HG02623 (cell line): Measurements from ENCODE around the gene RIPK4.

Source experiments
- ATAC-seq: cut with Tn5 transposase; IDR thresholded peaks from one replicate; pipeline ENCODE4 v1.9.1; 2021; ENCODE audit warnings: moderate library complexity; ENCODE audit not compliant: unreplicated experiment

The RIPK4 gene

GRCh38 chr21:41755258-41755933 lies 11.5 kb downstream of the RIPK4 start:
- ATAC-seq, result no peak

DNA sequence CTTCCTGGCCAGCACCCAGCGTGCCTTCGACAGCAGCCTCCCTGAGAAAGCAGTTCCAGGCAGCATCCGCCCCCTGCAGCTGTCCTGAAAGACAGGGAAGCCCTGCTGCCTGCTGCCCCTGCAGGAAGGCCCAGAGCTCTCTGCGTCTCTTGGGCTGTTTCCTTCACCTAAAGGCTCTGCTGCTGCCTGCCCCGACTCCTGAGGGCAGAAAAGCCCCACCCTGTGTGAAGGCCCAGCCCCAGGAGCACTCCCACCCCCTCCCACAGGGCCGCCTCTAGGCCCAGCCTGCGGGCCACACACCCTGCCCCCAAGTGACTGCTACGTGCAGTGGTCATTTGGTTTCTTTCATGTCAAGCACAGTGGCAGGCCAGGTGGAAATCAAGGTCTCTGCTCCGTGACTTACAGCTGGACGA lies 12.4 kb downstream of the RIPK4 start:
- no peak for ATAC-seq

GRCh38 chr21:41753006-41753898 lies 13.6 kb downstream of the RIPK4 start:
- no peak for ATAC-seq

- no peak for ATAC-seq
Observed at GRCh38 chr21:41752231-41752681, 14.6 kb downstream of the RIPK4 start.

DNA sequence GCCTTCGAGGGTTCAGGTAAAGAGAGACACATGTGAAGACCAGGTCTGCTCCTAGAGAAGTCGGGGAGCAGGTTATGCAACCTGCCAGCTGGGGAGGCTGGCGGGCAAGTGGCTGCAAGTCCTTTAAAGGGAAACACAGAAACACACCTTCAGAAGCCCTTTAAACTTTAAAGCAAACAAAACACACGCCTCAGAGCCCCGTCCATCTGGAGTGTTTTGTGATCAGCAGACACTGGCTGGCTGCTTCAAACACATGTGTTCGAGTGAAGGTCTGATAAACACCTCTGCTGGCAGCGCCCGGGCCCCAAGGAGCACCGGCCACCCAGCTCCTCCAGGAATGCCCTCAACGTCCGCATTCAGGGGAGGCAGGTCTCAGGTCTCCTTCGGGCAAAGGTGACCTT lies 15.2 kb downstream of the RIPK4 start:
- ATAC-seq, result no peak

DNA sequence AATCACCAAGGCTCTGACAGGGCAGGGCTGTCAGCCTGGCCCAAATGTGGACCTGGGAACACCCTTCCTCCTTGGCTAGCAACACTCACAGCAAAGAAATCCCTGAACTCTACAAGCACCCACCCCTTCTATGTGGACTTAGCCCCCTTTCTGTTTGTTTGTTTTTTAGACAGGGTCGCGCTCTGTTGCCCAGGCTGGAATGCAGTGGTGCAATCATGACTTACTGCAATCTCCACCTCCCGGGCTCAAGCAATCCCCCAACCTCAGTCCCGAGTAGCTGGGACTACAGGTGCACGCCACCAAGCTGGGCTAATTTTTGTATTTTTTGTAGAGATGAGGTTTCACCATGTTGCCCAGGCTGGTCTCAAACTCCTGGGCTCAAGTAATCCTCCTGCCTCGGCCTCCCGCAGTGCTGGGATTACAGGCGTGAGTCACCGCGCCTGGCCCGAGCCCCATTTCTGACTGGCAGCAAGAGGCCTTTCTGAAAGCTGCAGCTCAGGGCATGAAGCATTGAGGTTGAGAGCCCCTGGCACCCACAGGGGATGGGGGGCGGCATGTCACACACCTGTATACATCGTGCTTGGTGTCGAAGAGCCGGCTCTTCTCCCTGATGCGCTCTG lies 16.2 kb downstream of the RIPK4 start:
- no peak for ATAC-seq

GRCh38 chr21:41750051-41750450 lies 16.8 kb downstream of the RIPK4 start:
- no peak for ATAC-seq

DNA sequence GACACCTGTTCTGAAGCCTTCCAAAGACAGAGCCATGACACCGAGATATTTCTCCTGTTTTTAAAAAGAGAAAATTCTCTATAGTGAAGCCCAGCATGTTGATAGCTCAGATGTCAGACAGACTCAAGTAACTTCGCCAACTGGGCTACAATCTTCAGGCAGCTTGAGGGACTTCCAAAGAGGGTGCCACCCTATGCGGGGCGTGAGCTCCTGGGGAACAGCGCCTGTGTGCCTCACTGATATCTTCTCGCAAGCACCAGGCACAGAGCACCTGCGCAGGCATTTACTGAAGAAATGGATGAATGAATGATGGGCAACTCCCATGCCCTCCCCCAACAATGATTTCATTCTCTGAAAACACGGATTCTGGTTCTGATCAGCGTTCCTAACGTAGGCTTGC lies 17.6 kb downstream of the RIPK4 start:
- no peak for ATAC-seq

DNA sequence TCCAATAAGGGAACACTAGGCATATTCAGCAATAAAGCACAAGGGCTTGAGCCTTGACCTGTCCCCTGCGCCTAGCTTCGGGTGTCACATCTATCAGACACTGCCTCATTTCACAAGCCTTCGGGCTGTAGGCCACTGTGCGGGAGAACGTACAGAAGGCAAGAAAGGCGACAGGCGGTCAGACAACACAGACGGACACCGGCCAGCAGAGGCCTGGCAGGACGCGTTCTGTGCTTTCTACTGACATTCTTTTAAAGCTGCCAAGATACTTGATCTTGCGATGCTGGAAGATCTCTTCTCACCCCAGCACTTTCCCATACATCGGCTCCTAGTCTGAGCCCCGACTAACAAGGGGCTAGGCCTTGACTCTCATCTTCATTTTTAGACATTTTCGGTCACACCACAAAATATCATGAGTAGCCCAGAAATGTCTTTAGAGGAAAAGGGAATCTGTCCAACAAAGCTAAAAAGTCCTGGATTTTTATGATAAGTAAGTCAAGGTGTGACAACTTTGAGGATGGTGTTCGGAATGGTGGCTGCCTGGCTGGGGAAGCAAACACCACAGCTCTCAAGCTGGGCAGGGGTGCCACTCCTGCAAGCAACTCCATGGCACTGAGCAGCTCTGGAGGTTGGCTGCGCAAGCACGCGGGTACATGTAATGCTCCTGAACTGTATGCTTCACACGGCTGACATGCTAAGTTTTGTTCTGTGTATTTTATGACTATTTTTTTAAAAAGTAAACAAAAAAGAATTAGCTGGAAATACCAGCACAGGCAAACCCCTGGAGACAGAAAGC lies 18.7 kb downstream of the RIPK4 start:
- ATAC-seq, result no peak

DNA sequence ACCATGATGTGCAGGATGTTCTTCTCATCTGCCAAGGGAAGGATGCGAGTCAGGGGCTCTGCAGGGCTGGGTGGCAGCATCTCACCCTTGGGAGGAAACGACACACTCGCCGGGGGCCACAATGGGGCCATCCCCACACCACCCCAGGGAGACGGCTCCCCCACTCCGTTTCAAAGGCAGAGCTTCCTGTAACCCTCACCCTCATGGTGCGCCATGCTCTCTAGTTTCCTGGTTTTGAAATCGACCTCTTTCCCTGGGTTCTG lies 20.2 kb downstream of the RIPK4 start:
- ATAC-seq, result no peak

DNA sequence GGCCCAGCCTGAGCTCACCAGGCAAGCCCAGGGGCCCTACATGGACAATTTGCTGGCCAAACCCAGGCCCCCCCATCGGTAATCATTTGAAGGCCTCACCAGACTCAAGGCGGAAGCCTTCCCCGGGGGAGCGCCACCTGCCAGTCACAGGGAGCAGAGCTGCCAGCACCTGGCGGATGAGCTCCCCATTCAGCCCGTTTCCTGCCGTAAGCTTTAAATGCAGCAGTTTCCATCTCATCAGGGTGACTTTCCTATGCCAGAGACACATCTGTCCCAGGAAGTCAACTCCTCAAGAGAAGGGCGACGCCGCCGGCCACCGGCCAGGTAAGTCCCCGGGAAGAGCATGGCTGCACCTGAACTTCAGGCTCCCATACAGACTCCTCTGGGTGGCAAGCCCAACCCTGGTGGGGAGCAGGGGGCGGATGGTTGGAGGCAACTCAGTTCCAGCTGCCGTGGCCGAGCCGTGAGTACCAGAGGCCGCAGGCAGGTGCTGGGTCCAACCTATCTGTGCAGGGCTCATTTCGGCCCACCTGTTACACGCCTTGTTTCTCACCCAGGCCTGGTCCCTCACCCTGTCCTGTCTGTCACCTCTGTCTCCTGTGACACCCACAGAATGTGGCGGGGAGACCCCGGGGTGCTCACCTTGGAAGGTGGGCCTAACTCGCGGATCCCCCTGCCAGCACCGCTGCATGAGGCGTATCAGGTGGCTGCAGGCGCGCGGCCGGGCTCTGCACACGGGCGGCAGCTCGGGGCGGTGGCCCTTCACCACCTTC lies 20.7 kb downstream of the RIPK4 start:
- no peak for ATAC-seq

DNA sequence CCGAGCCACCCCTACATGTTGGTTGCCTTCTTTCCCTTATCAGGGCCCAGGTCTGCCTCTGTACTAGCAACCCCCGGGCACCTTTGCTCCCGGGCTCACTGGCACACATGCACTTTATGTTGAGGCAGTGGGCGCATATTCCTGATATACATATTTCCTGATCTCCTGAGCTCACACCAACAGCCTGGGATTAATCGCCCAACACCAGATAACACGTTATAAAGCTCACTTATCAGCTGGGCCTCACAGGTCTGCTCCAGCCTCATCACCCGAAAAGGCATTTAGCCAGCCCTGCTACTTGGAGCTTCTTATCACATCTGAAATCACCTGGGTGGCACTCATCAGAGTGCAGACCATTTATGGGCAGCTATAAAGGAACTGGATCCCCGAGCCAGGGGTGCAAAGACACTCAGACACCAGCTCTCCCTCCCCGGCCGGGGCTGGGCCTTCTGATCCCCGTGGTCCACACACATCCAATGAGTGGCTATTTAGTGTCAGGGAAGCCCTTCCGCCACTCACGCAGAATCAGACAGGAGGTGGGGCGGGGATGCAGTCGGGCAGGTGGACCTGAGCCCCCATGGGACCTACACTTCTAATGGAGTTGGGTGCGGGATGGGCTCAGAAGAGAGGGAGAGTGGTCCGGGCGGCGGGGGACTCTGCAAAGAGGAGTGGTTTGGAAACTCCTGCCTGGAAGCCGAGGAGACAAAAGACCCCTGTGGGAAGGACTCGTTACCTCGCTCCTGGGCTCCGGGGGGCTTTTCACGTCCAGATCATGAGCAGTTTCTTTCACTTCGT lies 21.6 kb downstream of the RIPK4 start:
- no peak for ATAC-seq

- no peak for ATAC-seq
Observed at GRCh38 chr21:41744028-41744930, 22.6 kb downstream of the RIPK4 start.

DNA sequence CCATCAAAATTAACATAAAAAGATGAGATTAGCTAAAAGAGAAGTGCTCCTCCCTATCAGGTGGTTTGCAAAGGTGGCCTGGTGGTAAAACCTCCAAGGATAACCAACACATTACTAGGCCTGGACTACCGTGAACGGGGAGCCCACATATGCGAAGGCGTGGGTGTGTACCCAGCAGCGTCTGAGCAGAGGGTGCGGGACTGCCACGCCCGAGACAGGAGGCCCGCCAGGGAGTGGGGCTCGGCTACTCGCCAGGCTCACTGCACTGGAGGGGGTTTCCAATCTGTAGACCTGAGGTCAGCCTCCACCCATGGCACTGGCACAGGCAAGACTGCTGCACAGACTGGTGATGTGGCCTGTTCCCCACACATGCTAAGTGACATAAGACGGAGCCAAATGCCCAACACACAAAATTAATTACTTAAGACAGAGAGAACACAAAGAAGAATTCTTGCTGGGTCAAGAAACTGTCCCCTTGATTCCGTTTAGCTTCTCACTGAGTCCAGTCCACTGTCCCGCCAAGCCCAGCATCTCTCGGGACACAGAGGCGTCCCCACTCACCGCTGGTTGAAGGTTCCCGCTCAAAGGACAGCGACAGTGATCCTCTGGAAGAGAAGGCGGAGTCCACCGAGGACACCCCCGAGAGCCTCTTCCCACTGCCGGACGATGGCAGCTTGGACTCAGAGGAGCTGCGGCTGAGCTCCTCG lies 23.4 kb downstream of the RIPK4 start:
- no peak for ATAC-seq

DNA sequence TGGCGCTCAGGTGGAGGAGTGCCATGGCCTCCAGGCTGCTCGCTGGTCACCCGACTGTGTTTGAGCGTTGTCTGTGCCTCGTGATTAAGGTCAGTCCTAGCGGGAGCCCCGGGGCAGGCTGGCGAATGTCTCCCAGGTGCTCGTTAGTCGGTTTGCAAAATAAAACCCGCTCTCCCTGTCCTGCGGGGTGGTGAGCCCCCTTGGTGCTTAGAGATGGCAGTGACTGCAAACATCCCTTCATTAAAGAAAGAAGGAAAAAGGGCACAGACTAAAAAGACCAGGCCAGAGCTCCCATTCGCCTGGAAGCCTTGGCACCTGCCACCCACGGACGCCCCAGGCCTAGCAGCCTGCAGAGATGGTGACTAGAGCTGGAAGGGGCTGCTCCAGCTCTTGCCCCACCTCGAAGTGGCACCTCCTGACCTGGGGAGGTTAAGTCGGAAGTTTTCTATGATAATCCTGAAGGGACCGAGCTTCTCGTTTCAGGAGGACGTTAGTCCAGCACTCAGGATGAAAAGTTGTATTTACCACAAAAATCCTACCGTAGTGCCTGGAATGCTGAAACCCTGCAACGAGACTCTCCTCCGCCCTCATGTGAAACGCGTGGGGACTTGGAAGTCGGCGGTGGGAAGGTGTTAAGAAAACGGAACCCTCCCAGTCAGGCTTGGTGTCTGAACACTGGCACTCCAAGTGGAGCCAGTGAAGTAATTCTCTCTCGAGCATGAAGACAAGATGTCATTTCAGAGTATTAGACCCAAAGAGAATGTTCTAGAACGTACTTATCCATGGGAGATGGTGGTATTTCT lies 24.6 kb downstream of the RIPK4 start:
- ATAC-seq, result no peak

DNA sequence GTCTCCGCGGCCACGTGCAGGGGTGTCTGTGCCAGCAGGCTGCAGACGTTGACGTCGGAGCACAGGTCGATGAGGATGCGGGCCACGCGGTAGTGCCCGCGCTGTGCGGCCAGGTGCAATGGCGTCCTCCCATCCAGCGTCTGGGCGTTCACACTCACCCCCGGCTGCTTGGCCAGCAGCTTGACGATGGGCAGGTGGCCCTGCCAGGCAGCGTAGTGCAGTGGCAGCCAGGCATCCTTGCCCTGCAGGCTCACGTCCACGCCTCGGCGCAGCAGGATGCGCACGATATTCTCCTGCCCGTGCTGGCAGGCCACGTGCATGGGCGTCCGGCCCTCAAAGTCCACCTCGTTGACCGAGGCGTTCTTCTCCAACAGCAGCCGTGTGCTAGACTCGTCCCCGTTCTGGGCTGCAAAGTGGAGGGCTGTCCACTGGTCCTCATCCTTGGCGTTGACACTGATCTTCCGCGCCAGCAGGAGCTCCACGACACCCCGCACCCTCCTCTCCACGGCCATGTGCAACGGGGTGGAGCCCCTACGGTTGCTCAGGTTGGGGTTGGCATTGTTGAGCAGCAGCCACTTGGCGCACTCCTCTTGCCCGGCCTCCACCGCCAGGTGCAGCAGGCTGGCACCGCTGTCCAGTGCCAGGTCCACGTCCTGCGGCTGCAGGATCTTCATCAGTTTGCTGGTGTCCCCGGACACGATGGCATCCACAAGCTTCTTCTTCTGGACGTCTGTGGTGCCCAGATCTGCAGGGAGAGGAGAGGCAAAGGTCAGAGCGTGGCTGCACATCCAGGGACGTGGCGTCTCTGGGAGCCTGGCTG lies 25.4 kb downstream of the RIPK4 start:
- ATAC-seq, result no peak
